GM12873 (cell line): ENCODE measurements around the gene ENO1.
A peak's percentile ranks its signal among the peaks of the same experiment; 100 is the strongest.

Experiments
- CTCF ChIP-seq: IDR thresholded peaks from 2 replicates; pipeline ENCODE4 v1.5.1; 2012; ENCODE audit warnings: low read depth, mild to moderate bottlenecking, moderate library complexity, low read length, control low read depth; ENCODE audit not compliant: insufficient read depth; ENCODE audit errors: missing control alignments

ENO1 gene

DNA sequence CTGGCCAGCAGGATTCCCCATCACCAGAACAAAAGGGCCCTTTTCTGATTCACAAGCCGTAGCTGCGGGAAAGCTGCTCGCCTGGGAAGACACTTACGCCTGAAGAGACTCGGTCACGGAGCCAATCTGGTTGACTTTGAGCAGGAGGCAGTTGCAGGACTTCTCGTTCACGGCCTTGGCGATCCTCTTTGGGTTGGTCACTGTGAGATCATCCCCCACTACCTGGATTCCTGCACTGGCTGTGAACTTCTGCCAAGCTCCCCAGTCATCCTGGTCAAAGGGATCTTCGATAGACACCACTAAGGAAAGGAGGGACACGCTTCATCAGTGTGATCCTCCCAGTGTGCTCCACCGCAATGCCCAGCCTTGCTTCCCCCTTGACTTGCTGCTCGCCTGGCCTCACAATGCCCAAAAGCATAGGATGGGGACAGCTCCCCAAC is 14.7 kb downstream of the ENO1 start:
- no peak for TF ChIP-seq CTCF

DNA sequence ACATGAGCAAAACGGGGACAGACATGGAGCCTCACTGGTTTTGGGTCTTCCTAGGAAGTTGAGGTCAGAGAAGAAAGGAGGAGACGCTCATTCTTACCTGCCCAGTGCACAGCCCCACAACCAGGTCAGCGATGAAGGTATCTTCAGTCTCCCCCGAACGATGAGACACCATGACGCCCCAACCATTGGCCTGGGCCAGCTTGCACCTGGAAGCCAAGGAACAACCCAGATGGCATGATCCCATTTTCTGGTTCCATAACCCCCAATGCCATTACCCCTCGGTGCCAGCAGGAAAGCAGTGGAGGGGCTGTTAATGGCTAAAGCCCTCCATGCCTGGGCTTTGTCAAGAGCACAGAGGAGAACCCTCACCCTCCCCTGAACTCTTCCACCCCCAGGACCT is 15.3 kb downstream of the ENO1 start:
- no peak for TF ChIP-seq CTCF

DNA sequence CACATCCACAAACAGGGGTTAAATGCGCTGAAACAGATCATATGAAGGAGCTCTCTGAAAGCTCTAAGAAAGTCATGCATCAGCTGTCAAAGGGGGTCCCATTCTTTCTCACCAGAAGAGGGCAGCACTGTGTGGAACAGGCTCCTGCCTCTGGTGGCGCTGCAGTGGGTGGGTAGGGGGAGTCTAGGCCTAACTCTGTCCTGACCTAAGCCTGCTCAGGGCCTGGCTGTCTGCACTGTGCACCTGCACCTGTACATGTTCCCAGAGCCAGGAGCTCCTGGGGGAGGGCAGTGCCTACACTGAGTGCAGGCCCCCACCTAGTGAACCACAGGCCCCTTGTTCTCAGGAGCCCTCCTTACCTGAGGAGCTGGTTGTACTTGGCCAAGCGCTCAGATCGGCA is 16.0 kb downstream of the ENO1 start:
- TF ChIP-seq CTCF, result peak; percentile 73

- no peak for TF ChIP-seq CTCF
Observed at GRCh38 chr1:8860738-8861516, 17.6 kb downstream of the ENO1 start.

DNA sequence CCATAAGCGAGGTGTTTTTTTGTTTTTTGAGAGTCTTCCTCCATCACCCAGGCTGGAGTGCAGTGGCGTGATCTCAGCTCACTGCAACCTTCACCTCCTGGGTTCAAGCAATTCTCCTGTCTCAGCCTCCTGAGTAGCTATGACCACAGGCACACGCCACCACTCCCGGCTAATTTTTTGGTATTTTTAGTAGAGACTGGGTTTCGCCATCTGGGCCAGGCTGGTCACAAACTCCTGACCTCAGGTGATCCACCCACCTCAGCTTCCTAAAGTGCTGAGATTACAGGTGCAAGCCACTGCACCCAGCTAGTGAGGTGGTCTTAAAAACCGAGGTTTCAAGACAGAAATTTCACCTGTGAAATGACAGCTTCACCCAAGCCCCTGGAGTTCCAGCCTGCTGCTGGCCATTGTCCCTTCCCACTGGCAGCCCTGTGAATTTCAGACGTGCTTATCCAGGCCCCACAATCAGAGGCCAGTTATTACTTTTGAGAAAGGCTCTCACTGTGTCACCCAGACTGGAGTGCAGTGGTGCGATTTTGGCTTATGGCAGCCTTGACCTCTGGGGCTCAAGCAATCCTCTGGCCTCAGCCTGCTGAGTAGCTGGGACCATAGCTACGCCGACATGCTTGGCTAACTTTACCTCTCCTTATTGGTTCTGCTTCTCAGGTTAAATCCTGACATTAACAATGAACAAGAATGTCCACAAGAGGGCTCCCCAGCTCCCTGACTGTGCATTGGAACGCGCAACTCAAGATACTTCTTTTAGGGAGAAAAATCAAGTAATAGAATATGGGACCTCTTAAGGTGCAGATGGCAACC is 19.4 kb downstream of the ENO1 start:
- TF ChIP-seq CTCF, result peak; percentile 68

GRCh38 chr1:8858112-8858668 is 20.3 kb downstream of the ENO1 start:
- TF ChIP-seq CTCF, result no peak
